ENCODE measurements around the gene DHRS7. TPM values are rescaled to one million over a fixed set of nuclear protein-coding genes. Genes with fewer than 3 reads are reported as not detected.

DHRS7 gene
- total and polyA plus RNA-seq, 2 of the 8 experiments (the other 6 are each of a cell fraction or from before 2014, with no cell fraction given) = 10.8 to 27.5 TPM

DNA sequence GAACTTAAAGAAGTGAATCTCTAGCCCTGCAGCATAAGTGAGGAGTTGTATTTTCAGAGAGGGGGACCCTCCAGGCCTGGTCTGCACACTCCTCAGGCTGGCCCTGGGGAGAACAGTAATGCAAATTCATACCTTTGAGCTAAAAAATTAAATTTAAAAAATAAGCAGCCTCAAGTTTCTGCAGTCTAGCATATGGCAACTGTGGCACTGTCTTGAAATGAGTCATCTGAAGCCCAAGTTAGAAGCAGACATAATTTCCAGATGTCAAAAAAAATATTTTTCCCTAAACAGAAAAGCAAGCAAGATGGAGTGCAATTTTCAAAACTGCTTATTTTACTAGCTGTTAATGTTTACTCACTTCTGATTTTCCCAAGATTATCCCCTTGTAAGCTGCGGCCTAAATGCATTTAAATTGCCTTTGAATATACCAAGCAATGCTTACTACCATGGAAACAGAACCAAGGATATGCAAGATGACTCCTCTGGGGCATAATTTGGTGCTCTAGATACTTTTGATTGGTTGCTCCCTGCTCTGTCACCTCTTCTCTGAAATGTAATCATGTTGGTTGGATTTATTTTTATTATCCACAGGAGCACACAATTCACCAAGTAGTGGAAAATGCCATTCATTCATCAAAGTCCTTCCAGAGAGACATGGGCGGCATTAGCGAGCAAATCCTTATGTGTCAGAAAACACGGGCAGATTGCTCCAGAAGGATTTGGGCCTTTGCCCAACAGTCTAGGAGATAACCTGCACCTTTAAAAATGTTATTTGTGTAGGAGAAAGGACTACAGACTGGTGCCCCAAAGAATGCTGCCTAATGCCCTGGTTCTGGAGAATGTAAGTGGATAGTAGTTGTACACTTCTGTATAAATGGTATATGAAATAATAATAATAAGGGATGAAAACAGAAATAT, 25.0 kb upstream of the DHRS7 start:
- WGBS, 2 experiments (ENCODE audit: extremely low coverage in 1 of 2, insufficient coverage in 1 of 2, insufficient read length in 1 of 2, insufficient replicate concordance in 2 of 2, low coverage in 1 of 2, low lambda C conversion rate in 2 of 2, missing lambda C conversion rate in 1 of 2) = 93% methylated on average over 4 of the region's 4 CpGs; no CpG with 5 or more reads in 1 of the 2 experiments
- CTCF ChIA-PET (ENCODE audit: partially characterized antibody) = interaction anchor here (1.1 to 1.2 kb wide), 2 partner anchors 160 to 614 kb away, joined by 3 read pairs; partner anchors contain the start of gene CCDC175
- no peak overlapping the region for H3K27ac ChIP-seq (ENCODE audit: low read depth, low read length)

More for the DNA sequence above, 25.0 kb upstream of the DHRS7 start:
- Histone ChIP-seq H3K4me1 (replicated peaks in 1 of 4; ENCODE audit: control insufficient read depth in 3 of 4, insufficient read depth in 4 of 4, low read length in 3 of 4) (peaks cover 0 to 3% (median 0%) of the 10 kb centered on the region in 4 experiments; a peak in 1 of 7 replicates), H3K27me3 (replicated peaks in 1 of 4; ENCODE audit: control insufficient read depth in 3 of 4, extremely low read depth in 1 of 4, insufficient read depth in 3 of 4, low read length in 3 of 4) (no peaks in the 10 kb centered on the region), H2AFZ (ENCODE audit: low read length) (no peak overlapping the region), H3K23ac (ENCODE audit: insufficient read length) (no peak overlapping the region), H4K91ac (replicated peaks; ENCODE audit: insufficient read length, low read length) (no peak overlapping the region), H3K4me2 (ENCODE audit: insufficient read depth in 1 of 2, low read depth in 2 of 2, low read length in 2 of 2) (no peak overlapping the region), H4K5ac (ENCODE audit: insufficient read length, low read depth, low read length) (no peak overlapping the region), H3K23me2 (ENCODE audit: low read depth, low read length) (no peaks in the 10 kb centered on the region), H3K9me3 (ENCODE audit: insufficient read depth in 2 of 2, low read depth in 1 of 2, low read length in 1 of 2) (no peaks in the 10 kb centered on the region), H2BK15ac (ENCODE audit: low read length) (no peak overlapping the region), H2AK5ac (ENCODE audit: low read depth, low read length) (no peak overlapping the region), H3K4ac (replicated peaks; ENCODE audit: insufficient read length, low read depth, low read length) (no peak overlapping the region), H3K56ac (replicated peaks; ENCODE audit: insufficient read length, low read depth, low read length) (no peak overlapping the region), H2BK12ac (ENCODE audit: low read depth, low read length) (no peak overlapping the region), H4K8ac (ENCODE audit: extremely low read depth, insufficient read depth, low read length) (no peak overlapping the region), H3K36me3 (ENCODE audit: control insufficient read depth in 2 of 4, insufficient read depth in 4 of 4, low read length in 3 of 4) (no peaks in the 10 kb centered on the region), H3K4me3 (ENCODE audit: extremely low read depth in 1 of 4, insufficient read depth in 2 of 4, low read depth in 3 of 4, low read length in 4 of 4) (no peak overlapping the region), H3K14ac (ENCODE audit: insufficient read length) (no peak overlapping the region), H2BK20ac (ENCODE audit: low read length) (no peak overlapping the region), H3K79me2 (ENCODE audit: control insufficient read depth in 1 of 2, insufficient read depth in 2 of 2, low read length in 2 of 2) (no peaks in the 10 kb centered on the region), H3K9ac (replicated peaks in 1 of 4; ENCODE audit: extremely low read depth in 1 of 4, low read depth in 3 of 4, low read length in 3 of 4) (no peak overlapping the region), H3K18ac (ENCODE audit: extremely low read depth, low read length) (no peak overlapping the region), H4K20me1 (replicated peaks in 1 of 2; ENCODE audit: control insufficient read depth in 1 of 2, insufficient read depth in 2 of 2, low read length in 2 of 2) (no peaks in the 10 kb centered on the region), H3K79me1 (ENCODE audit: low read depth, low read length) (no peaks in the 10 kb centered on the region), H2BK120ac (replicated peaks; ENCODE audit: low read depth, low read length) (no peak overlapping the region), H2BK5ac (ENCODE audit: low read depth, low read length) (no peak overlapping the region)
- DNase-seq (ENCODE audit: low read depth in 1 of 2, low spot score in 2 of 2) (no peak), FAIRE-seq (no peak)
- TF ChIP-seq TAF1 (IDR thresholded peaks at IDR 0.05; ENCODE audit: low read depth, low read length) = no peak
- no peak for TF ChIP-seq KDM1A (IDR thresholded peaks at IDR 0.05; ENCODE audit: borderline replicate concordance, low read length)
- TF ChIP-seq ZNF274 (IDR thresholded peaks at IDR 0.05; ENCODE audit: borderline replicate concordance, extremely low read depth, low read length) = no peak
- TF ChIP-seq BACH1 (IDR thresholded peaks at IDR 0.05; ENCODE audit: low read length) = no peak
- TF ChIP-seq TBP (IDR thresholded peaks at IDR 0.05; ENCODE audit: low read depth, low read length) = no peak
- TF ChIP-seq CTBP2 (IDR thresholded peaks at IDR 0.05; ENCODE audit: borderline replicate concordance, insufficient read depth, insufficient read length, low read length) = no peak
- TF ChIP-seq HDAC6 (IDR thresholded peaks at IDR 0.05; ENCODE audit: low read depth, low read length) = no peak
- POLR2A ChIA-PET (ENCODE audit: partially characterized antibody) = no interaction called here
